SK-N-SH treated with all-trans-retinoic acid at 6 μM for 48 hours (cell line): ENCODE measurements around the gene FOXI2.

Experiments
- ATAC-seq: fragments of 200-7000 bp; cut with Tn5 transposase; 3 replicates; pipeline ENCODE4 v1.9.1; 2020; ENCODE audit warnings: mild to moderate bottlenecking, moderate library complexity
- ARNTL ChIP-seq: fragments of 450-650 bp; formaldehyde crosslinking; IDR thresholded peaks from 2 replicates; pipeline ENCODE4 v1.5.0; 2020; ENCODE audit warnings: low read depth, mild to moderate bottlenecking, moderate library complexity, borderline replicate concordance
- BACH2 ChIP-seq: fragments of 250-450 bp; sonication (Bioruptor Pico); IDR thresholded peaks from 2 replicates; pipeline ENCODE4 v1.9.0; 2021; ENCODE audit warnings: mild to moderate bottlenecking, borderline replicate concordance
- CREB5 ChIP-seq: fragments of 250-450 bp; sonication (Bioruptor Pico); IDR thresholded peaks from 2 replicates; pipeline ENCODE4 v1.5.1; 2020; ENCODE audit warnings: low read depth, mild to moderate bottlenecking, moderate library complexity
- CSDC2 ChIP-seq: fragments of 250-450 bp; sonication (Bioruptor Pico); IDR thresholded peaks from 2 replicates; pipeline ENCODE4 v1.5.0; 2020; ENCODE audit warnings: mild to moderate bottlenecking, moderate library complexity
- CSRNP3 ChIP-seq: fragments of 250-450 bp; sonication (Bioruptor Pico); IDR thresholded peaks from 2 replicates; pipeline ENCODE4 v1.5.1; 2021; ENCODE audit warnings: mild to moderate bottlenecking, moderate library complexity
- ESRRG ChIP-seq: fragments of 250-450 bp; sonication (Bioruptor Pico); IDR thresholded peaks from 2 replicates; pipeline ENCODE4 v1.6.1; 2021; ENCODE audit warnings: mild to moderate bottlenecking
- GLIS3 ChIP-seq: fragments of 250-450 bp; sonication (Bioruptor Pico); IDR thresholded peaks from 2 replicates; pipeline ENCODE4 v1.5.0; 2020; ENCODE audit warnings: mild to moderate bottlenecking, moderate library complexity
- ISL1 ChIP-seq: fragments of 250-450 bp; sonication (Bioruptor Pico); IDR thresholded peaks from 2 replicates; pipeline ENCODE4 v2.1.2; 2022; ENCODE audit warnings: mild to moderate bottlenecking, moderate library complexity
- OSR1 ChIP-seq: fragments of 250-450 bp; sonication (Bioruptor Pico); IDR thresholded peaks from 2 replicates; pipeline ENCODE4 v1.8.0; 2022; ENCODE audit warnings: moderate library complexity, mild to moderate bottlenecking, inconsistent platforms
- PATZ1 ChIP-seq: fragments of 250-450 bp; sonication (Bioruptor Pico); IDR thresholded peaks from 2 replicates; pipeline ENCODE4 v1.8.0; 2020; ENCODE audit warnings: mild to moderate bottlenecking, moderate library complexity, borderline replicate concordance
- PPARA ChIP-seq: fragments of 250-450 bp; sonication (Bioruptor Pico); IDR thresholded peaks from 2 replicates; pipeline ENCODE4 v1.5.0; 2020; ENCODE audit warnings: mild to moderate bottlenecking, borderline replicate concordance
- RARB ChIP-seq: fragments of 250-450 bp; sonication (Bioruptor Pico); IDR thresholded peaks from 2 replicates; pipeline ENCODE4 v1.8.0; 2021; ENCODE audit warnings: mild to moderate bottlenecking, moderate library complexity
- SNAI2 ChIP-seq: fragments of 250-450 bp; sonication (Bioruptor Pico); IDR thresholded peaks from 2 replicates; pipeline ENCODE4 v1.5.0; 2020; ENCODE audit warnings: mild to moderate bottlenecking, moderate library complexity
- TCF4 ChIP-seq: fragments of 250-450 bp; sonication (Bioruptor Pico); IDR thresholded peaks from 2 replicates; pipeline ENCODE4 v1.8.0; 2021; ENCODE audit warnings: mild to moderate bottlenecking, moderate library complexity, borderline replicate concordance
- TOX ChIP-seq: fragments of 250-450 bp; sonication (Bioruptor Pico); IDR thresholded peaks from 2 replicates; pipeline ENCODE4 v1.8.0; 2021; ENCODE audit warnings: mild to moderate bottlenecking, moderate library complexity, borderline replicate concordance
- ZC3H10 ChIP-seq: fragments of 250-450 bp; sonication (Bioruptor Pico); IDR thresholded peaks from 2 replicates; pipeline ENCODE4 v1.5.1; 2021; ENCODE audit warnings: mild to moderate bottlenecking, moderate library complexity
- ZFP3 ChIP-seq: fragments of 250-450 bp; sonication (Bioruptor Pico); IDR thresholded peaks from 2 replicates; pipeline ENCODE4 v1.5.0; 2020; ENCODE audit warnings: mild to moderate bottlenecking, moderate library complexity
- ZFP30 ChIP-seq: fragments of 450-650 bp; formaldehyde crosslinking; IDR thresholded peaks from 2 replicates; pipeline ENCODE4 v1.5.0; 2022; ENCODE audit warnings: mild to moderate bottlenecking, moderate library complexity
- ZNF565 ChIP-seq: fragments of 450-650 bp; formaldehyde crosslinking; conservative IDR thresholded peaks from 2 replicates; pipeline ENCODE4 v1.5.0; 2020; ENCODE audit warnings: low read depth, mild to moderate bottlenecking, moderate library complexity
- ZNF70 ChIP-seq: fragments of 450-650 bp; formaldehyde crosslinking; IDR thresholded peaks from 2 replicates; pipeline ENCODE4 v1.5.0; 2020; ENCODE audit warnings: mild to moderate bottlenecking, moderate library complexity
- ZNF8 ChIP-seq: fragments of 450-650 bp; formaldehyde crosslinking; IDR thresholded peaks from 2 replicates; pipeline ENCODE4 v1.5.0; 2020; ENCODE audit warnings: mild to moderate bottlenecking, moderate library complexity
- TF ChIP-seq, protein P1 (sequence below): fragments of 250-450 bp; sonication (Bioruptor Pico); IDR thresholded peaks from 2 replicates; pipeline ENCODE4 v1.5.0; 2020; ENCODE audit warnings: mild to moderate bottlenecking, moderate library complexity

Gene FOXI2

DNA sequence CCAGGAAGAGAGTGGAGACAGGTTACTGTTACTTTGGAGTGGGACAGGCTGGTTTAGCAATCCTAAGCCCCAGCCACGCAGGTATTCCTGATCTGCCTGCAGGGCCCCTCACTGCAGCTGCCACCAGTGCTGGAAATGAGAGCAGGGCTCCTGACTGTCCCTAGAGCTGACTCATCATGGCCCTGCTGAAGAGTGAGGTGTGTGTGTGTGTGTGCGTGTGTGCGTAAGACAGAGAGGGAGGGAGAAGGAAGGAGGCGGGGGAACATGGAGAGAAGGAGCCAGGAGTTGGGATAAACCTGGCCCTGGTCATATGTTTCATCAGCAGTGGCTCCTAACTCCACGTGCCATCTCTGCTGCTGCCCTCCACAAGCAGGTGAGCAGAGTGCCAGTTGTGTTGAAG, 3.6 kb downstream of the FOXI2 start (continued):
- TF ChIP-seq SNAI2 (CRISPR knock-in tag) (no peak), BACH2 (CRISPR knock-in tag) (no peak), ISL1 (no peak), OSR1 (CRISPR knock-in tag) (no peak), ARNTL (no peak)

DNA sequence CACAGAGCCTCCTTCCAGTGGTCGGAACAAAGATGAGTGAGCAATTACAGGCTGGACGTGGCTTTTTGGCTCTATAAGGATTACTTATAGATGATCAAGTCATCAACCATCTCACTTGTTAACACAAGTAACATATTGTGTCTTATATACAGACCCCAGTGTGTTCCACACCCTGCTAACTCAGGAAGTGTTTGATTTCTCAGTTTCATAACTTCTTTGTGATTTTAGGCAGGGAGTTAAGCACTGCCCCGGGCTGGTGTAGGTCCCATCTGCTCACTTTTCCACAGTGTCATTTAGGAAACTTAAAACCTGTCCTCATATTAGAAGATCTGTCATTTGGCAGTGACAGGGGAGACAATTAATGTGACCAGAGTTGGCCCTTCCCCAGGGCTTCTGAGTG, 6.2 kb downstream of the FOXI2 start:
- ATAC-seq: no peak
- TF ChIP-seq PPARA: no peak
- no peak for TF ChIP-seq ESRRG (CRISPR knock-in tag)
- TF ChIP-seq ISL1: no peak
- no peak for TF ChIP-seq ZC3H10 (CRISPR knock-in tag)
- TF ChIP-seq ZNF8 (CRISPR knock-in tag): no peak
- TF ChIP-seq RARB (CRISPR knock-in tag): no peak
- no peak for TF ChIP-seq BACH2 (CRISPR knock-in tag)
- TF ChIP-seq TOX (CRISPR knock-in tag): no peak
- no peak for TF ChIP-seq SNAI2 (CRISPR knock-in tag)

DNA sequence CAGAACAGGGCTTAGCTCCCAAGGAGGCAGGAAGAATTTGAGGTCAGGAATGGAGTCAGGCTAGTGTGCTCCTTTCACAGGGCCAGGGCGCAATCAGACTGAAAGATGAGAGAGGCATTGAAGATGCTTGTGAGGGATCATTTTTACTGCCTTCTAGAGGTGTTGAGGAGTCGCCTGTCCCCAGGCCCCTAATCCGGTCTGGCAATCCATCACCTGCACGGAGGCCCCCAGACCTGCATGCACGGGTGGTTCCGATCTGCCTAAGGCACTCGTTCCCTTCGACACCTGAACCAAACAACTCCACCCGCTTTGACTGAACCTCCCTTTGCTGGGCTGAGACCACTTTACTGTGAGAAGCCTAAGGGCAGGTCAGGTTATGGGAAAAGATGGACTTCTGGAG, 8.0 kb downstream of the FOXI2 start:
- ATAC-seq: no peak

GRCh38 chr10:127745861-127746260, 8.9 kb downstream of the FOXI2 start:
- no peak for ATAC-seq

More for the DNA sequence above, 8.0 kb downstream of the FOXI2 start:
- no peak for TF ChIP-seq TCF4 (CRISPR knock-in tag)
- TF ChIP-seq ISL1: no peak
- TF ChIP-seq ZNF70 (CRISPR knock-in tag): no peak
- TF ChIP-seq ZFP3 (CRISPR knock-in tag): no peak
- TF ChIP-seq ZNF565 (CRISPR knock-in tag): no peak
- no peak for TF ChIP-seq BACH2 (CRISPR knock-in tag)
- TF ChIP-seq OSR1 (CRISPR knock-in tag): no peak
- TF ChIP-seq ZNF8 (CRISPR knock-in tag): no peak
- no peak for TF ChIP-seq CREB5
- no peak for TF ChIP-seq CSRNP3
- TF ChIP-seq ZFP30 (CRISPR knock-in tag): no peak
- no peak for TF ChIP-seq GLIS3
- TF ChIP-seq, all 23 proteins: peak for 0

DNA sequence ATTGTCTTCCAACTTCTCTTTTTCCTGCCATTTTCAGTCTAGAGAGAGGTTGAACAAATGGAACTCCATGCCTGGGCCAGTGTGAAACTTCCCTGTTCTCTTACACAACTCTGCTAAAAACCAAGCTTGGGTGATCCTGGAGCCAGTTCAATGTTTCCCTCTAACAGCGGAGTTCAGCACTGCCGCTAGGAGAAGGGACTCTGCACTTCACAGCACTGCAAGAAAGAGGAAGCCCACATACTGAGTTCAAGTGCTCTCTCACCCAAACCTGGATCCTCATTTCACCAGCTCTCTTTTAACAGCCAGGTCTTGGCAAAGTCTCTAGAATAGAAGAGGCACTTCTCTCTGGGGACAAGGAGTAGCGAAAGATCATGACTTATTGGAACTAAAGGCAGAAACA, 18.8 kb downstream of the FOXI2 start:
- ATAC-seq: no peak
- TF ChIP-seq ZNF70 (CRISPR knock-in tag): no peak
- TF ChIP-seq GLIS3: no peak
- TF ChIP-seq, protein P1, sequence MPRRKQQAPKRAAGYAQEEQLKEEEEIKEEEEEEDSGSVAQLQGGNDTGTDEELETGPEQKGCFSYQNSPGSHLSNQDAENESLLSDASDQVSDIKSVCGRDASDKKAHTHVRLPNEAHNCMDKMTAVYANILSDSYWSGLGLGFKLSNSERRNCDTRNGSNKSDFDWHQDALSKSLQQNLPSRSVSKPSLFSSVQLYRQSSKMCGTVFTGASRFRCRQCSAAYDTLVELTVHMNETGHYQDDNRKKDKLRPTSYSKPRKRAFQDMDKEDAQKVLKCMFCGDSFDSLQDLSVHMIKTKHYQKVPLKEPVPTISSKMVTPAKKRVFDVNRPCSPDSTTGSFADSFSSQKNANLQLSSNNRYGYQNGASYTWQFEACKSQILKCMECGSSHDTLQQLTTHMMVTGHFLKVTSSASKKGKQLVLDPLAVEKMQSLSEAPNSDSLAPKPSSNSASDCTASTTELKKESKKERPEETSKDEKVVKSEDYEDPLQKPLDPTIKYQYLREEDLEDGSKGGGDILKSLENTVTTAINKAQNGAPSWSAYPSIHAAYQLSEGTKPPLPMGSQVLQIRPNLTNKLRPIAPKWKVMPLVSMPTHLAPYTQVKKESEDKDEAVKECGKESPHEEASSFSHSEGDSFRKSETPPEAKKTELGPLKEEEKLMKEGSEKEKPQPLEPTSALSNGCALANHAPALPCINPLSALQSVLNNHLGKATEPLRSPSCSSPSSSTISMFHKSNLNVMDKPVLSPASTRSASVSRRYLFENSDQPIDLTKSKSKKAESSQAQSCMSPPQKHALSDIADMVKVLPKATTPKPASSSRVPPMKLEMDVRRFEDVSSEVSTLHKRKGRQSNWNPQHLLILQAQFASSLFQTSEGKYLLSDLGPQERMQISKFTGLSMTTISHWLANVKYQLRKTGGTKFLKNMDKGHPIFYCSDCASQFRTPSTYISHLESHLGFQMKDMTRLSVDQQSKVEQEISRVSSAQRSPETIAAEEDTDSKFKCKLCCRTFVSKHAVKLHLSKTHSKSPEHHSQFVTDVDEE: no peak
- no peak for TF ChIP-seq CREB5
- no peak for TF ChIP-seq TCF4 (CRISPR knock-in tag)
- TF ChIP-seq ZNF8 (CRISPR knock-in tag): no peak
- no peak for TF ChIP-seq PPARA
- no peak for TF ChIP-seq ZC3H10 (CRISPR knock-in tag)
- TF ChIP-seq CSDC2 (CRISPR knock-in tag): no peak
- TF ChIP-seq RARB (CRISPR knock-in tag): no peak
- TF ChIP-seq CSRNP3: no peak
- no peak for TF ChIP-seq ESRRG (CRISPR knock-in tag)
- no peak for TF ChIP-seq ARNTL
- TF ChIP-seq PATZ1 (CRISPR knock-in tag): no peak
- no peak for TF ChIP-seq ISL1
- TF ChIP-seq BACH2 (CRISPR knock-in tag): no peak
- no peak for TF ChIP-seq ZFP30 (CRISPR knock-in tag)
- no peak for TF ChIP-seq ZFP3 (CRISPR knock-in tag)
- no peak for TF ChIP-seq SNAI2 (CRISPR knock-in tag)
- TF ChIP-seq TOX (CRISPR knock-in tag): no peak

More at GRCh38 chr10:127745861-127746260, 8.9 kb downstream of the FOXI2 start:
- no peak for TF ChIP-seq OSR1 (CRISPR knock-in tag)
- no peak for TF ChIP-seq RARB (CRISPR knock-in tag)
- no peak for TF ChIP-seq ZFP30 (CRISPR knock-in tag)
- no peak for TF ChIP-seq ARNTL
